Measurements from ENCODE around the gene MBD3L5. TPM values are rescaled to one million over a fixed set of nuclear protein-coding genes. Genes with fewer than 3 reads are reported as not detected.

MBD3L5 gene
- total and polyA plus RNA-seq, 9 of the 15 experiments (the other 6 are each of a cell fraction or from before 2014, with no cell fraction given) = not detected

DNA sequence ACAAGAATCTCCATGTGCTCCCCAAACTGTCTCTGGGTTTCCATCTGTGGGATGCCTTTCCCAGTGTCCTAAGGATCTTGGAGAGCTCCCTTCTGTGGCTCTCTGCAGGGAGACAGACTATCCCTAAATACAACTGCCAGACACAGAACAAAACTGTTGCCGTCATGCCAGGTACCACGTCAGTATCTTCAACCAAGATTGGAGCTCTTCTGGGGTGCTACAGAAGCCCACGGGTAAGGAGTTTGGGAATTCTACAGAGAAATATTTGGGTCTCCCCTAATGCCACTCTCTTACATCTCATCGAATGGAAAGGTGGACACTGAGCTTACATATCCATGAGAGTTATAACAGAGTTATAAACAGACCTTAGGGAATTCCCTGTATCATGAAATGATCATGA is 33.0 kb downstream of the MBD3L5 start:
- Histone ChIP-seq H3K9ac (ENCODE audit: insufficient read depth in 1 of 2, low read depth in 2 of 2, low read length in 2 of 2) (no peak overlapping the region), H3K27ac (ENCODE audit: extremely low read depth, low read depth, low read length) (no peak overlapping the region), H3K79me2 (ENCODE audit: control insufficient read depth, insufficient read depth, low read length) (no peaks in the 10 kb centered on the region), H3K27me3 (ENCODE audit: control insufficient read depth in 2 of 2, insufficient read depth in 2 of 2, low read length in 2 of 2) (no peaks in the 10 kb centered on the region), H2AFZ (ENCODE audit: low read depth, low read length) (no peak overlapping the region), H4K20me1 (replicated peaks; ENCODE audit: control insufficient read depth, insufficient read depth, low read length) (no peaks in the 10 kb centered on the region), H3K9me3 (replicated peaks; ENCODE audit: control insufficient read depth, insufficient read depth, low read depth, low read length) (no peaks in the 10 kb centered on the region), H3K4me3 (no peak overlapping the region), H3K4me1 (replicated peaks in 1 of 2; ENCODE audit: control insufficient read depth in 2 of 2, insufficient read depth in 2 of 2, low read length in 2 of 2) (no peaks in the 10 kb centered on the region), H3K36me3 (ENCODE audit: control insufficient read depth, insufficient read depth, low read length) (no peaks in the 10 kb centered on the region), H3K4me2 (ENCODE audit: insufficient read depth, low read length) (no peak overlapping the region), H3K9me1 (ENCODE audit: control insufficient read depth, insufficient read depth, low read length) (no peaks in the 10 kb centered on the region)
- ChIA-PET POLR2A (no interaction called here), CTCF (ENCODE audit: low intra/inter-chr PET ratio) (no interaction called here)
- ATAC-seq (no peak), FAIRE-seq (no peak), DNase-seq (ENCODE audit: extremely low read depth in 1 of 4, low spot score in 3 of 4) (no peak)
- intact Hi-C loops (cut with micrococcal nuclease) = no loop called here
- BruUV-seq (replicated peaks) = no TSS peak
- WGBS (ENCODE audit: insufficient coverage, low coverage, missing lambda C conversion rate) = 18% methylated on average over 4 of the region's 4 CpGs
- TF ChIP-seq HMBOX1 (IDR thresholded peaks at IDR 0.05) = no peak
- TF ChIP-seq, protein P1, sequence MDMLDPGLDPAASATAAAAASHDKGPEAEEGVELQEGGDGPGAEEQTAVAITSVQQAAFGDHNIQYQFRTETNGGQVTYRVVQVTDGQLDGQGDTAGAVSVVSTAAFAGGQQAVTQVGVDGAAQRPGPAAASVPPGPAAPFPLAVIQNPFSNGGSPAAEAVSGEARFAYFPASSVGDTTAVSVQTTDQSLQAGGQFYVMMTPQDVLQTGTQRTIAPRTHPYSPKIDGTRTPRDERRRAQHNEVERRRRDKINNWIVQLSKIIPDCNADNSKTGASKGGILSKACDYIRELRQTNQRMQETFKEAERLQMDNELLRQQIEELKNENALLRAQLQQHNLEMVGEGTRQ (CRISPR knock-in tag; IDR thresholded peaks at IDR 0.05) = no peak
- TF ChIP-seq TRIM28 (IDR thresholded peaks at IDR 0.05) = no peak
- TF ChIP-seq CBX2 (IDR thresholded peaks at IDR 0.05; ENCODE audit: insufficient read depth, low read length, poor library complexity, severe bottlenecking) = no peak
- TF ChIP-seq EHMT2 (IDR thresholded peaks at IDR 0.05) = no peak
- no peak for TF ChIP-seq RBM34 (IDR thresholded peaks at IDR 0.05; ENCODE audit: borderline replicate concordance, insufficient read depth, low read length)
- in situ Hi-C loops (cut with MboI) = no loop called here

All from K562 (cell line).